HS-27A (cell line): Measurements from ENCODE around the gene TNKS1BP1.

ENCODE experiments used
- DNase-seq: peaks from one replicate; pipeline ENCODE4 v3.0.0-alpha.2; 2012; ENCODE audit warnings: low read depth, missing footprints

Gene TNKS1BP1

GRCh38 chr11:57260937-57261783 lies 63.6 kb downstream of the TNKS1BP1 start:
- DNase-seq: no peak

- DNase-seq: no peak
Measured at GRCh38 chr11:57256119-57256518, 68.6 kb downstream of the TNKS1BP1 start.

GRCh38 chr11:57255618-57256017 lies 69.1 kb downstream of the TNKS1BP1 start:
- no peak for DNase-seq

- no peak for DNase-seq
Measured at GRCh38 chr11:57254631-57255030, 70.1 kb downstream of the TNKS1BP1 start.

- DNase-seq: no peak
Measured at GRCh38 chr11:57251491-57252104, 73.2 kb downstream of the TNKS1BP1 start.

GRCh38 chr11:57251037-57251436 lies 73.7 kb downstream of the TNKS1BP1 start:
- DNase-seq: no peak
